Stimulated activated CD4-positive, alpha-beta T cell treated with anti-CD3 and anti-CD28 coated beads, Interleukin-12 subunit alpha, Interleukin-12 subunit beta, amount 100 ng/mL, for 48 hours (primary cell): ENCODE measurements around the gene DHRS1.

Source experiments
- DNase-seq, 3 donors: peaks; one replicate each; pipeline ENCODE4 v3.0.0-alpha.2; 2020; ENCODE audit warnings: low read depth in 2 of 3, low spot score in 1 of 3

Gene DHRS1

DNA sequence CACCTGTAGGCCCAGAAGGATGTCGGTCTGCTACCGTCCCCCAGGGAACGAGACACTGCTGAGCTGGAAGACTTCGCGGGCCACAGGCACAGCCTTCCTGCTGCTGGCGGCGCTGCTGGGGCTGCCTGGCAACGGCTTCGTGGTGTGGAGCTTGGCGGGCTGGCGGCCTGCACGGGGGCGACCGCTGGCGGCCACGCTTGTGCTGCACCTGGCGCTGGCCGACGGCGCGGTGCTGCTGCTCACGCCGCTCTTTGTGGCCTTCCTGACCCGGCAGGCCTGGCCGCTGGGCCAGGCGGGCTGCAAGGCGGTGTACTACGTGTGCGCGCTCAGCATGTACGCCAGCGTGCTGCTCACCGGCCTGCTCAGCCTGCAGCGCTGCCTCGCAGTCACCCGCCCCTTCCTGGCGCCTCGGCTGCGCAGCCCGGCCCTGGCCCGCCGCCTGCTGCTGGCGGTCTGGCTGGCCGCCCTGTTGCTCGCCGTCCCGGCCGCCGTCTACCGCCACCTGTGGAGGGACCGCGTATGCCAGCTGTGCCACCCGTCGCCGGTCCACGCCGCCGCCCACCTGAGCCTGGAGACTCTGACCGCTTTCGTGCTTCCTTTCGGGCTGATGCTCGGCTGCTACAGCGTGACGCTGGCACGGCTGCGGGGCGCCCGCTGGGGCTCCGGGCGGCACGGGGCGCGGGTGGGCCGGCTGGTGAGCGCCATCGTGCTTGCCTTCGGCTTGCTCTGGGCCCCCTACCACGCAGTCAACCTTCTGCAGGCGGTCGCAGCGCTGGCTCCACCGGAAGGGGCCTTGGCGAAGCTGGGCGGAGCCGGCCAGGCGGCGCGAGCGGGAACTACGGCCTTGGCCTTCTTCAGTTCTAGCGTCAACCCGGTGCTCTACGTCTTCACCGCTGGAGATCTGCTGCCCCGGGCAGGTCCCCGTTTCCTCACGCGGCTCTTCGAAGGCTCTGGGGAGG lies 11.3 kb upstream of the DHRS1 start, which contains the start of gene LTB4R:
Gene LTB4R, plus strand, starts transcription at position 857 of the 959 bp plus-strand sequence. CDS start 4,150 bp downstream, outside the sequence.
- peak in 2 of 3 donors; percentile 34 to 40 for DNase-seq

DNA sequence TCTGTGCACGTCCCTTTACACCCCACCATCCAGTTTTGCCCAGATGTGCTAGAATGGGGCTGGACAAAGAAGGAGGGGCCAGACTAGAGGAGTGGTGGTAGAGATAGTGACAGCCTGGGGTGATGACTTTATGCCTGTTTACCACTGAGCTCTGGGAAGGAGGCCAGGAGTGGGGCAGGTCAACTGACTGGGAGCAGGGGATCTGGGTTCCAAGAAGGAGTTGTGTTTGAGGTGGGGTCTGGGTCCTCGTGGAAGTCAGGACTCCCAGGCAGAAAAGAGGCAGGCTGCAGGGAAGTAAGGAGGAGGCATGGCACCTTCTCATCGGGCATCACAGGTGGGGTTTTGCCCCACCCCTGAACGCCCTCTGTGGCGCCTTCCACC lies 10.7 kb upstream of the DHRS1 start:
- DNase-seq: no peak

DNA sequence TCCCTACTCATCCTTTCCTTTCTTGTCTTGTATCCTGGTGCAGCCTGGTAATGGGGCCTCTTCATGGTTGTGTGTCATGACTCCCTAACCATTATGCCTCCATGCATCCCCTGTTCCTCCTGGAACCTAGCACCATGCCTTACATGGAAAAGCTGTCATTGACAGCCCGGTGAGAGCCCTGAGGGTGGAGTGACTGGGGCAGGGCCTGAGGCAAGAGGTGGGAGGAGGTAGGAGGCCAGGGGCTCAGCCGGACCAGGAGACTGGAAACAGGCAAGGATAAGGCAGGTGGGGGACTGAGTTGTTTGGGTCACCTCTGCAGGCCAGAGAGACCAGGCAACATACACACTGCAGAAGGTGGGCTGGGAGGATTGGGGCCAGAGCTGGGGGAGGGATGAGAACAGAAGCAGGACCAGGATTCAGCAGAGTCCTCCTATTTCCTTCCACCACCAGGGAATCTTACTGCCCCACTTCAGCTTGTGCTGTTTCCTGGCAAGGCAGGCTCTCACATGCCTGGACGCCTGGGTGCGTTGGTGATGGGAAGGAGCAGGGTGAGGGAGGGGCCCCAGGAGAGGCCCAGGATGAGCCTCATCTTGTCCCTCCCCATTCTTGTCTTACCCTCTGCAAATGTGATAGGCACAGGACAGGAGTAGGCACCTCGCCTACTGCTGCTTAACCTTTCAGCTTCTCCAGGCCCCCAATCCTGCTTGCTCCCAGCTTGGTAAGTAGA lies 10.1 kb upstream of the DHRS1 start, which contains the start of gene LTB4R2:
Gene LTB4R2, plus strand, starts transcription at position 603 of the 727 bp plus-strand sequence. CDS start 525 bp downstream, outside the sequence.
- DNase-seq: no peak

- DNase-seq: no peak
Measured at GRCh38 chr14:24308342-24309124, 9.0 kb upstream of the DHRS1 start.

- peak; percentile 39 to 68 (median 45) for DNase-seq
Measured at GRCh38 chr14:24307575-24308341, 8.2 kb upstream of the DHRS1 start, which contains the start of gene CIDEB. TSS of gene CIDEB (minus strand) at chr14:24307977. CDS start at chr14:24307858, 119 bp downstream.

- no peak for DNase-seq
Measured at GRCh38 chr14:24307156-24307574, 7.6 kb upstream of the DHRS1 start.

DNA sequence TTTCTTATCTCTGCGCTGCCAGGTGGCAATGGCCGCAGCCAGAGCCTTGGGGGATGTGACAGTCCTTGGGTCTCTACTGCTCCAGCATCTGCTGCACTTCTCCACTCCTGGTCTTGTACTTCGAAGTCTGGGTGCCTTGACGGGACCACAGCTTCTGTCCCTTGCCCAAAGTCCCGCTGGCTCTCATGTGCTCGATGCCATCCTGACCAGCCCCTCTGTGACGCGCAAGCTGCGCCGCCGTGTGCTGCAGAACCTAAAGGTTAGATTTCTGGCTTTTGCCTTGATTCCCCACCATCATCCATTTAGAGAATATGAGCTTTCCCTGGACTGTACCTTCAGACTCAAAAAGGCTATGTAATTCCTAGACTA lies 4.4 kb upstream of the DHRS1 start:
- DNase-seq: no peak

GRCh38 chr14:24300326-24300980 lies 873 bp upstream of the DHRS1 start:
- no peak for DNase-seq

DNA sequence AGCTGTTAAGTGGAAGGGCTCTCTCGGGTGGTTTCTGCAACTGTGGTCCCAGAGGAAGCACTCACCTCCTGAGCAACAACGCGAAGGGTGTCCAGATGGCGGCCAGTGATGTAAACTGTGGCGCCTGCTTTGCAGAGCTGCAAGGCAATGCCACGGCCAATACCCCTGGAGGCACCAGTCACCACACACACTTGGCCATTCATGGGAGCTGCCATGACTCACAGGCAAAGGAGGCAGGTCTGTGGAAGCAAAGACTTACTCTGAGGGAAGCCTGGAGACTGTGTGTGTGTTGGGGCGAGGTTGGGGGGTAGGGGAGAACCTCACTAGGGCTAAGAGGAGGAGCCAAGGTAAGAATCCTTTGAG lies 707 bp downstream of the DHRS1 start:
- no peak for DNase-seq

GRCh38 chr14:24297190-24297964 lies 2.2 kb downstream of the DHRS1 start:
- no peak for DNase-seq

DNA sequence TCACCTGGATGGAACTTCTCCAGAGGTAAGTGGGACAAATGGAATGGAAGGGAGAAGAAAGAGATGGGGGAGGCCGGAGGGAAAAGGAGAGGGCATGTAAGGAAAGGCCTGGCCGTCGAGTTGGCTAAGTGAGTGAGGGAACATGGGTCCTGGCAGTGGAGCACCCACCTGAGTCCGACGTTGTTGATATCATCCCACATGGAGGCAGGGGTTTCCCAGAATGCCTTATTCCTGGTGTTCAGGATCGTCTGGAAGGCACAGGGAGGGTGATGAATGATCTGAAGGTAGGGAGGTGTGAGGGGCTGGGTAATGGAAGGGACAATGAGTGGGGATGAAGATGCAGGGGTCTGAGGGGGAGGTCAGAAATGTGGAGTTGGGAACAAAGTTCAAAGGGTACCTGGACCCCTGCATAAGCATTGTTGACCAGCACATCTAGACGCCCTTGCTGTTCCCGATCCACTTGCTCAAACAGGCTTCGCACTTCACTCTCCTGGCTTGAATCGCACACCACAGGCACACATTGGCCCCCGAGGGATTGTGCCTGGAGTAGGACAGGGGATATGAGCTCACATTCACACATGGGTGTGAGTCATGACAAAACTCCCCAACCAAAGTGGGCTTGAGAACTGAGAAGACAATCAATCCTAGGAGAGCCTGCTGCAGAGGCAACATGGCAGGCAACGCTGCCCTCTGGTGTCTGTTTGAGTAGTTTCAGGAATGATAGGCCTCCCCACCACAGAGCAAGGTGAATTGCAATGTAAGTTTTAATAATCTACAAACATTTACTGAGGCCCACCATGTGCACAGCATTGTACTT lies 3.0 kb downstream of the DHRS1 start:
- peak; percentile 60 to 71 (median 62) for DNase-seq

- no peak for DNase-seq
Measured at GRCh38 chr14:24293525-24293924, 6.1 kb downstream of the DHRS1 start.

GRCh38 chr14:24292118-24292807 lies 7.3 kb downstream of the DHRS1 start:
- no peak for DNase-seq

DNA sequence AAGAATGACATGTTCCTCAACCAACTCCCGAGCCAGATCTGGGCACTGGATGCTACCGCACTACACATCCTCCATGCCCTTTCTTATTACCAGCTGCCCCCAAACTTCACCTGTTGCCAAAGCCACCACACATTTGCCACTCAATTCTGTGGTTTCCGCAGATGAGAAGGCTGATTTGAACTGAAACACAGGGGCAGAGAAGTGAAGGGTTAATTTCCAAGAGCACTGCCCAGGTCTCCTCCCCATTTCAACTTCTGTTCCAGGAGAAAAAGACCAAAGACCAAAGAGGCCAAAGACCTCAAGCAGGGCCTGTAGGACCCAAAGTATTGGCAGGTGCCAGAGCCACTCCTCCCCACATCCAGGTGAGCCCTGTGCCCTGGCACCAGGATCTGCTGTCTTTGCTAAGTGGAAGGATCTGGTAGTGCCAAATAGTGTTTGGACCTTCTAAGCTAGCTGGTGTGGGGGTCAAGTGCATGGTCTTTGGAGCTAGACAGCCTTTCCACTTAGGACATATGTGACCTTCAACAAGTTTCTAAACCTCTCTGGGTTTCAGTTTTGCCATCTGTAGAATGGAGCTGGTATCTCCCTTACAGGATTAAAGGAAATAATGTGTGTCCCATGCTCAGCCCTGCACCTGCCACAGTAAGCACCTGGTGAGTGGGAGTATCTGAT lies 8.0 kb downstream of the DHRS1 start:
- DNase-seq: no peak

DNA sequence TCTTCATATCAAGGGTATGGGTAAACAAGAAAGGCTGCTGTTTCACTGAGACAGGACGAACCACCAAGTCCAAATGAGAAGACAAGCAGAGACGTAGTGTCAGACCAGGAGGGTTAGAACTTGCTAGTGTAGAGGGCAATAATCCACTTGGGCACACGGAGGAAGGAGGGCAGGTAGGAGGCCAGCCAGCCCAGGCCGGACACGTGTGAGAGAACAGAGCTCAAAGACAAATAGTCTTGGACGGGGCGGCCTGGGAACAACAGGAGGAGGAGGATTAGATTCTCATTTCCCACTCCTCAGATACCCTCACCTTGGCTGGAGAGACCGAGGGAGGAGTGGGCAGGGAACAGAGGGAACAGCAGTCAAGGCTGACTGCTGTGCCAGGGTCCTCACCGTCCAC lies 8.8 kb downstream of the DHRS1 start:
- no peak for DNase-seq

DNA sequence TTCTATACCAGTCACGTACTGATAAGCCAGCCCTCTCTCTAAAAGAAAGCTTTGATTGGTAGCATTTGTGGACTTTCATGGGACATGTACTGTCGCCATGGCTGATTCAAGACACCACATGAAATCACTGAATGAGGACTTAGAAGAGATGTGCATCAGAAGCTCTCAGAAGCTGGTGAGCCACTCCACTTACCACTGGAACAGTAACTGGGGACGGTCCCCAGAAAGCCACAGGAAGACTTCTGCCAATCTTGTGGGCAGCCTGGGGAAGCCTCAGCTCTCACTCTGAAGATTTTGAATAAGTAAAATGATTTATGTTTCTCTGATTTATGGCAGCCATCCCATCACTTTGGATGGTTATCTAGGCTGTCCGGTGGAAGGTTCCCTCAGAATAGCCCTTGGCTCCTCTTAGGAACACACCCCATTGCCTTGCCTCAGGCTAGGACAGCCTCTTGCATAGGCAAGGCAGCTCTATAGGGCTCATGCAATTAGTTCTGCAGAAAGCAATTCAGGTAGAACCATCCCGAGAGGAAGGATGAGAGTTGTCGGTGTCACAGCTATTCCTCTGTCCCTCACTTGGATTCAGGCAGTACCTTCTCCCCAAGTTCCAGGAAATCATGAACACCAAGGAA lies 9.8 kb downstream of the DHRS1 start:
- DNase-seq: peak; percentile 56 to 70 (median 59)

GRCh38 chr14:24286996-24287395 lies 12.6 kb downstream of the DHRS1 start:
- no peak for DNase-seq
